ENCODE data around the gene PLBD2. TPM values are rescaled to one million over a fixed set of nuclear protein-coding genes. Genes with fewer than 3 reads are reported as not detected.

Gene PLBD2
- total and polyA plus RNA-seq, 4 donors = 12.1 to 31.2 (median 19.6) TPM

DNA sequence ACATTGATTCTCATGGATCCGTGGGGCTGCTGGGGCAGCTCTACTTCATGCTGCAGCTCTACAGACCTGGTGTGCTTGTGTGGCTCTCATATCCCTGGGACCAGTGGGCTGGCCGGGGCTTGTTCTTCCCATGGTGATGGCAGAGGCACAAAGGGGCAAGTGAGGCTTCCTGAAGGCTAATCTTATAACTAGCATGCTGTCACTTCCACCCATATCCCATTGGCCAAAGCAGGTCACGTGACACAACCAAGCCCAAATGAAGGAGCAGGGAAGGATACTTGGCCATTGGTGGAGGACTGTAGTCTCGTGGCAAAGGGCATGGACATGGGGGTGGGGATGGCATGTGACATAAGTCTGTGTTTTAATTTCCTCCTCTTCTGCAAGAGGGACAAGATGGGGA, 9.9 kb downstream of the PLBD2 start:
- DNase-seq (ENCODE audit: low spot score) = no peak
- peaks cover 0 to 6% (median 3%) of the 10 kb centered on the region in 4 donors for H3K36me3 ChIP-seq (ENCODE audit: control insufficient read depth in 4 of 4, insufficient read depth in 3 of 4, low read depth in 1 of 4, low read length in 3 of 4)
- 92% methylated on average over 4 of the region's 4 CpGs for WGBS

More for the DNA sequence above, 9.9 kb downstream of the PLBD2 start:
- Histone ChIP-seq H3K9ac (ENCODE audit: low read depth in 1 of 2, low read length in 2 of 2) (no peak overlapping the region), H3K9me3 (ENCODE audit: control insufficient read depth in 4 of 4, low read length in 3 of 4) (no peaks in the 10 kb centered on the region), H3K27me3 (ENCODE audit: control insufficient read depth in 4 of 4, insufficient read depth in 4 of 4, low read length in 3 of 4) (no peaks in the 10 kb centered on the region), H3K27ac (ENCODE audit: low read depth in 1 of 2, low read length in 2 of 2) (no peak overlapping the region), H3K4me3 (ENCODE audit: low read depth in 1 of 3, low read length in 3 of 3) (no peak overlapping the region), H3K4me1 (ENCODE audit: control insufficient read depth in 4 of 4, insufficient read depth in 4 of 4, low read length in 3 of 4) (no peaks in the 10 kb centered on the region)
- TF ChIP-seq, protein P1, sequence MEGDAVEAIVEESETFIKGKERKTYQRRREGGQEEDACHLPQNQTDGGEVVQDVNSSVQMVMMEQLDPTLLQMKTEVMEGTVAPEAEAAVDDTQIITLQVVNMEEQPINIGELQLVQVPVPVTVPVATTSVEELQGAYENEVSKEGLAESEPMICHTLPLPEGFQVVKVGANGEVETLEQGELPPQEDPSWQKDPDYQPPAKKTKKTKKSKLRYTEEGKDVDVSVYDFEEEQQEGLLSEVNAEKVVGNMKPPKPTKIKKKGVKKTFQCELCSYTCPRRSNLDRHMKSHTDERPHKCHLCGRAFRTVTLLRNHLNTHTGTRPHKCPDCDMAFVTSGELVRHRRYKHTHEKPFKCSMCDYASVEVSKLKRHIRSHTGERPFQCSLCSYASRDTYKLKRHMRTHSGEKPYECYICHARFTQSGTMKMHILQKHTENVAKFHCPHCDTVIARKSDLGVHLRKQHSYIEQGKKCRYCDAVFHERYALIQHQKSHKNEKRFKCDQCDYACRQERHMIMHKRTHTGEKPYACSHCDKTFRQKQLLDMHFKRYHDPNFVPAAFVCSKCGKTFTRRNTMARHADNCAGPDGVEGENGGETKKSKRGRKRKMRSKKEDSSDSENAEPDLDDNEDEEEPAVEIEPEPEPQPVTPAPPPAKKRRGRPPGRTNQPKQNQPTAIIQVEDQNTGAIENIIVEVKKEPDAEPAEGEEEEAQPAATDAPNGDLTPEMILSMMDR (IDR thresholded peaks at IDR 0.05; ENCODE audit: low read depth, low read length, missing input control) = no peak
- TF ChIP-seq SP1 (IDR thresholded peaks at IDR 0.05) (no peak), MAX (IDR thresholded peaks at IDR 0.05) (no peak), RXRA (IDR thresholded peaks at IDR 0.05) (no peak), NR2F2 (IDR thresholded peaks at IDR 0.05) (no peak), JUND (IDR thresholded peaks at IDR 0.05) (no peak), ZBTB33 (IDR thresholded peaks at IDR 0.05) (no peak), FOXA2 (IDR thresholded peaks at IDR 0.05) (no peak), YY1 (IDR thresholded peaks at IDR 0.05) (no peak)
- TF ChIP-seq, protein P2, sequence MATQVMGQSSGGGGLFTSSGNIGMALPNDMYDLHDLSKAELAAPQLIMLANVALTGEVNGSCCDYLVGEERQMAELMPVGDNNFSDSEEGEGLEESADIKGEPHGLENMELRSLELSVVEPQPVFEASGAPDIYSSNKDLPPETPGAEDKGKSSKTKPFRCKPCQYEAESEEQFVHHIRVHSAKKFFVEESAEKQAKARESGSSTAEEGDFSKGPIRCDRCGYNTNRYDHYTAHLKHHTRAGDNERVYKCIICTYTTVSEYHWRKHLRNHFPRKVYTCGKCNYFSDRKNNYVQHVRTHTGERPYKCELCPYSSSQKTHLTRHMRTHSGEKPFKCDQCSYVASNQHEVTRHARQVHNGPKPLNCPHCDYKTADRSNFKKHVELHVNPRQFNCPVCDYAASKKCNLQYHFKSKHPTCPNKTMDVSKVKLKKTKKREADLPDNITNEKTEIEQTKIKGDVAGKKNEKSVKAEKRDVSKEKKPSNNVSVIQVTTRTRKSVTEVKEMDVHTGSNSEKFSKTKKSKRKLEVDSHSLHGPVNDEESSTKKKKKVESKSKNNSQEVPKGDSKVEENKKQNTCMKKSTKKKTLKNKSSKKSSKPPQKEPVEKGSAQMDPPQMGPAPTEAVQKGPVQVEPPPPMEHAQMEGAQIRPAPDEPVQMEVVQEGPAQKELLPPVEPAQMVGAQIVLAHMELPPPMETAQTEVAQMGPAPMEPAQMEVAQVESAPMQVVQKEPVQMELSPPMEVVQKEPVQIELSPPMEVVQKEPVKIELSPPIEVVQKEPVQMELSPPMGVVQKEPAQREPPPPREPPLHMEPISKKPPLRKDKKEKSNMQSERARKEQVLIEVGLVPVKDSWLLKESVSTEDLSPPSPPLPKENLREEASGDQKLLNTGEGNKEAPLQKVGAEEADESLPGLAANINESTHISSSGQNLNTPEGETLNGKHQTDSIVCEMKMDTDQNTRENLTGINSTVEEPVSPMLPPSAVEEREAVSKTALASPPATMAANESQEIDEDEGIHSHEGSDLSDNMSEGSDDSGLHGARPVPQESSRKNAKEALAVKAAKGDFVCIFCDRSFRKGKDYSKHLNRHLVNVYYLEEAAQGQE (IDR thresholded peaks at IDR 0.05) = no peak
- TF ChIP-seq, protein P3, sequence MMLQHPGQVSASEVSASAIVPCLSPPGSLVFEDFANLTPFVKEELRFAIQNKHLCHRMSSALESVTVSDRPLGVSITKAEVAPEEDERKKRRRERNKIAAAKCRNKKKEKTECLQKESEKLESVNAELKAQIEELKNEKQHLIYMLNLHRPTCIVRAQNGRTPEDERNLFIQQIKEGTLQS (IDR thresholded peaks at IDR 0.05) = no peak
